Liver (tissue), 9 donors: ENCODE results near the gene CAMSAP1. TPM values are rescaled to one million over a fixed set of nuclear protein-coding genes. Genes with fewer than 3 reads are reported as not detected.

Experiments
- DNase-seq: peaks from one replicate; pipeline ENCODE4 v3.0.0-alpha.2; 2017; ENCODE audit warnings: low spot score
- H3K27ac ChIP-seq, 2 donors: one replicate each; pipeline ENCODE4 v1.7.0; 2013; ENCODE audit warnings: inconsistent platforms in 2 of 2, low read length in 2 of 2, control low read depth in 1 of 2, low read depth in 1 of 2, mild to moderate bottlenecking in 1 of 2
- H3K27me3 ChIP-seq, 4 donors: one replicate each; pipeline versions ENCODE4 v1.6.1 to v1.7.0; 2013; ENCODE audit warnings: low read length in 3 of 4, inconsistent platforms in 1 of 4, mild to moderate bottlenecking in 1 of 4, moderate library complexity in 1 of 4; ENCODE audit not compliant: control insufficient read depth in 4 of 4, insufficient read depth in 4 of 4
- H3K36me3 ChIP-seq, 4 donors: one replicate each; pipeline versions ENCODE4 v1.6.1 to v1.7.0; 2013; ENCODE audit warnings: low read length in 3 of 4, mild to moderate bottlenecking in 3 of 4, low read depth in 1 of 4, moderate library complexity in 1 of 4; ENCODE audit not compliant: control insufficient read depth in 4 of 4, insufficient read depth in 3 of 4
- H3K4me1 ChIP-seq, 4 donors: one replicate each; pipeline versions ENCODE4 v1.6.1 to v1.7.0; 2013; ENCODE audit warnings: low read length in 3 of 4, mild to moderate bottlenecking in 3 of 4, moderate library complexity in 1 of 4; ENCODE audit not compliant: control insufficient read depth in 4 of 4, insufficient read depth in 4 of 4
- H3K4me3 ChIP-seq, 3 donors: one replicate each; pipeline versions ENCODE4 v1.6.1 to v1.7.0; 2013; ENCODE audit warnings: low read length in 3 of 3, control low read depth in 1 of 3, low read depth in 1 of 3, mild to moderate bottlenecking in 1 of 3
- H3K9ac ChIP-seq, 2 donors: one replicate each; pipeline ENCODE4 v1.7.0; 2013; ENCODE audit warnings: low read length in 2 of 2, mild to moderate bottlenecking in 2 of 2, moderate library complexity in 2 of 2, control low read depth in 1 of 2, low read depth in 1 of 2
- H3K9me3 ChIP-seq, 4 donors: one replicate each; pipeline versions ENCODE4 v1.6.1 to v1.7.0; 2013; ENCODE audit warnings: low read length in 3 of 4; ENCODE audit not compliant: control insufficient read depth in 4 of 4
- ATF3 ChIP-seq: IDR thresholded peaks from 2 replicates; pipeline ENCODE4 v1.6.1; 2016; ENCODE audit warnings: antibody characterized with exemption
- CTCF ChIP-seq: fragments of 150-350 bp; IDR thresholded peaks from 2 replicates; pipeline ENCODE4 v1.5.1; 2017; ENCODE audit warnings: improper control_type of control experiment, low read depth, low read length; ENCODE audit not compliant: missing input control
- EGR1 ChIP-seq, 2 donors: IDR thresholded peaks; 2 replicates each; pipeline ENCODE4 v1.6.1; 2016 to 2018; ENCODE audit warnings: antibody characterized with exemption in 2 of 2, low read depth in 2 of 2
- FOXA1 ChIP-seq: IDR thresholded peaks from 2 replicates; pipeline ENCODE4 v1.6.1; 2016; ENCODE audit warnings: antibody characterized with exemption
- FOXA2 ChIP-seq: IDR thresholded peaks from 2 replicates; pipeline ENCODE4 v1.6.1; 2016; ENCODE audit warnings: antibody characterized with exemption
- GABPA ChIP-seq, 2 donors: IDR thresholded peaks in 1 of 2; conservative IDR thresholded peaks in 1 of 2; 2 replicates each; pipeline ENCODE4 v1.6.1; 2016; ENCODE audit warnings: antibody characterized with exemption in 2 of 2, mild to moderate bottlenecking in 1 of 2, moderate library complexity in 1 of 2
- HNF4A ChIP-seq, 2 donors: conservative IDR thresholded peaks; 2 replicates each; pipeline ENCODE4 v1.6.1; 2016; ENCODE audit warnings: antibody characterized with exemption in 2 of 2, mild to moderate bottlenecking in 2 of 2
- HNF4G ChIP-seq: IDR thresholded peaks from 2 replicates; pipeline ENCODE4 v1.6.1; 2016; ENCODE audit warnings: antibody characterized with exemption
- JUND ChIP-seq, 2 donors: IDR thresholded peaks; 2 replicates each; pipeline ENCODE4 v1.6.1; 2016; ENCODE audit warnings: antibody characterized with exemption in 2 of 2
- MAX ChIP-seq: IDR thresholded peaks from 2 replicates; pipeline ENCODE4 v1.6.1; 2016; ENCODE audit warnings: antibody characterized with exemption
- NR2F2 ChIP-seq: IDR thresholded peaks from 2 replicates; pipeline ENCODE4 v1.6.1; 2016; ENCODE audit warnings: antibody characterized with exemption
- RAD21 ChIP-seq, 2 donors: IDR thresholded peaks; 2 replicates each; pipeline ENCODE4 v1.6.1; 2016; ENCODE audit warnings: antibody characterized with exemption in 2 of 2, mild to moderate bottlenecking in 2 of 2
- REST ChIP-seq: IDR thresholded peaks from 2 replicates; pipeline ENCODE4 v1.6.1; 2016; ENCODE audit warnings: antibody characterized with exemption, mild to moderate bottlenecking
- RXRA ChIP-seq, 2 donors: IDR thresholded peaks; 2 replicates each; pipeline ENCODE4 v1.6.1; 2017 to 2018; ENCODE audit warnings: antibody characterized with exemption in 2 of 2, mild to moderate bottlenecking in 1 of 2
- SP1 ChIP-seq: IDR thresholded peaks from 2 replicates; pipeline ENCODE4 v1.6.1; 2018; ENCODE audit warnings: antibody characterized with exemption, mild to moderate bottlenecking
- TAF1 ChIP-seq: conservative IDR thresholded peaks from 2 replicates; pipeline ENCODE4 v1.6.1; 2016; ENCODE audit warnings: antibody characterized with exemption, mild to moderate bottlenecking
- YY1 ChIP-seq: IDR thresholded peaks from 2 replicates; pipeline ENCODE4 v1.6.1; 2016; ENCODE audit warnings: antibody characterized with exemption, mild to moderate bottlenecking
- ZBTB33 ChIP-seq: IDR thresholded peaks from 2 replicates; pipeline ENCODE4 v1.6.1; 2016; ENCODE audit warnings: antibody characterized with exemption
- WGBS: extraction: QIAGEN DNeasy Blood & Tissue Kit; methylation state at CpG from one replicate; pipeline ENCODE4 v1.1.7; 2013; 5-methylcytosine and 5-hydroxymethylcytosine counted together
- polyA plus RNA-seq, 2 donors: library from polyadenylated mRNA; stranded (reverse) in 1 of 2; unstranded in 1 of 2; fragments of 200-250 nt in 1 of 2; fragments of >200 nt in 1 of 2; fragmentation: Nextera tagmentation in 1 of 2; extraction: Ambion mirVana in 1 of 2; gene quantifications; one replicate each; pipeline versions ENCODE4 v1.2.1 to v1.2.3, GENCODE V29; 2013 to 2015
- total RNA-seq, 2 donors: library from RNA; depleted of rRNA; stranded (reverse); fragments of >200 nt; gene quantifications; one replicate each; pipeline ENCODE4 v1.2.3, GENCODE V29; 2014
- donor health status: healthy.
- donor health status: healthy.
- donor health status: healthy.
- donor health status: healthy.
- donor health status: healthy.

The CAMSAP1 gene
- total and polyA plus RNA-seq, 4 donors = 0.97 to 6.4 (median 5.1) TPM

- 97% methylated on average over 12 of the region's 12 CpGs for WGBS
- TF ChIP-seq FOXA1 (no peak), EGR1 (IDR thresholded peaks at IDR 0.05; ENCODE audit: low read depth in 2 of 2) (no peak), RXRA (IDR thresholded peaks at IDR 0.05) (no peak), NR2F2 (no peak), HNF4A (conservative IDR thresholded peaks at IDR 0.05) (no peak), MAX (no peak), JUND (IDR thresholded peaks at IDR 0.05) (no peak), ZBTB33 (no peak), FOXA2 (no peak), REST (no peak), RAD21 (IDR thresholded peaks at IDR 0.05) (no peak), CTCF (no peak), GABPA (IDR thresholded peaks at IDR 0.05 in 1 of 2, conservative IDR thresholded peaks at IDR 0.05 in 1 of 2) (no peak), TAF1 (no peak), ATF3 (no peak), HNF4G (no peak), SP1 (no peak), YY1 (no peak)
- no peak overlapping the region for H3K27ac ChIP-seq
These were observed 92.8 kb downstream of the CAMSAP1 start for GRCh38 chr9:135814421-135815095.

More at GRCh38 chr9:135814421-135815095, 92.8 kb downstream of the CAMSAP1 start:
- Histone ChIP-seq H3K4me1 (no peaks in the 10 kb centered on the region), H3K4me3 (no peak overlapping the region), H3K9me3 (no peaks in the 10 kb centered on the region), H3K36me3 (peaks cover 18 to 74% (median 39%) of the 10 kb centered on the region in 4 donors), H3K27me3 (no peaks in the 10 kb centered on the region), H3K9ac (no peak overlapping the region)
- DNase-seq = no peak
